Sciatic nerve (tissue), 2 donors: ENCODE measurements around the gene CHCHD2. TPM values are rescaled to one million over a fixed set of nuclear protein-coding genes. Genes with fewer than 3 reads are reported as not detected.
"Not testable (repeated sequence)": the region's sequence is repeated elsewhere in the genome, so short reads cannot be mapped to it uniquely, and the experiment has no call there.

Source experiments
- ATAC-seq: fragments of 200-7000 bp; cut with Tn5 transposase; one replicate; pipeline ENCODE4 v1.9.1; 2020; ENCODE audit warnings: mild to moderate bottlenecking, moderate library complexity
- DNase-seq: peaks from one replicate; pipeline ENCODE4 v3.0.0-alpha.2; 2020; ENCODE audit warnings: low spot score
- intact Hi-C: fragments of 100-400 bp; cut with DNase I; formaldehyde crosslinking; loops from one replicate; pipeline ENCODE4 v1.14.2; 2022
- total RNA-seq: library from RNA; stranded (reverse); fragmentation: NEBNext Ultra II Directional; extraction: Animal tissue kit (Norgen Biotek cat#: 25700); gene quantifications from one replicate; pipeline ENCODE4 v1.2.1, GENCODE V29; 2021
- donor health status: DM: no; HTN: no; CAD: no.
- donor health status: DM: no; HTN: no; CAD: no.

The CHCHD2 gene
- total RNA-seq, 1 donor from 2014 or later = 170 TPM

GRCh38 chr7:56091591-56091990, 14.7 kb downstream of the CHCHD2 start:
- intact Hi-C loops = no loop called here
- DNase-seq (no peak), ATAC-seq (peak; percentile 66)

GRCh38 chr7:56087445-56087844, 18.8 kb downstream of the CHCHD2 start:
- intact Hi-C loops = no loop called here
- DNase-seq (no peak), ATAC-seq (no peak)

GRCh38 chr7:56086761-56087160, 19.5 kb downstream of the CHCHD2 start:
- intact Hi-C loops = no loop called here
- no peak for DNase-seq
- ATAC-seq = no peak

- ATAC-seq = no peak
- intact Hi-C loops = no loop called here
- DNase-seq = no peak
These were observed 23.0 kb downstream of the CHCHD2 start for GRCh38 chr7:56083150-56083785.

GRCh38 chr7:56081626-56082340, 24.5 kb downstream of the CHCHD2 start:
- no peak for DNase-seq
- intact Hi-C loops = no loop called here
- ATAC-seq = no peak

- not testable (repeated sequence) for ATAC-seq, DNase-seq
- intact Hi-C loops = loop anchor here (1.0 kb wide), 1 partner anchor 25 kb away; the partner anchor contains the start of gene CHCHD2
These were observed 25.4 kb downstream of the CHCHD2 start for GRCh38 chr7:56080726-56081435.

GRCh38 chr7:56079450-56080185, 26.7 kb downstream of the CHCHD2 start:
- intact Hi-C loops = loop anchor here (1.0 to 10.0 kb wide), 3 partner anchors 27 to 435 kb away; partner anchors contain the start of gene CHCHD2
- DNase-seq (peak; percentile 83), ATAC-seq (peak; percentile 85)

- intact Hi-C loops = loop anchor here (10.0 kb wide), 2 partner anchors 73 to 433 kb away; no protein-coding TSS in a partner anchor
- DNase-seq = peak; percentile 50
- no peak for ATAC-seq
These were observed 28.1 kb downstream of the CHCHD2 start for GRCh38 chr7:56078196-56078595.

- ATAC-seq = no peak
- DNase-seq = peak; percentile 50
- intact Hi-C loops = loop anchor here (10.0 kb wide), 2 partner anchors 73 to 433 kb away; no protein-coding TSS in a partner anchor
These were observed 28.6 kb downstream of the CHCHD2 start for GRCh38 chr7:56077681-56078080.

- DNase-seq = peak; percentile 89
- intact Hi-C loops = loop anchor here (10.0 kb wide), 2 partner anchors 70 to 430 kb away; no protein-coding TSS in a partner anchor
These were observed 31.9 kb downstream of the CHCHD2 start for GRCh38 chr7:56074371-56074791.

GRCh38 chr7:56066376-56066775, 39.9 kb downstream of the CHCHD2 start:
- intact Hi-C loops = not testable (repeated sequence)

More at GRCh38 chr7:56074371-56074791, 31.9 kb downstream of the CHCHD2 start:
- ATAC-seq = peak; percentile 93

GRCh38 chr7:56063882-56064625, 42.2 kb downstream of the CHCHD2 start, which contains the start of gene SUMF2:
TSS of gene SUMF2 (plus strand) at chr7:56064286. CDS start at chr7:56064312, 26 bp downstream.
- intact Hi-C loops = no loop called here
- peak; percentile 100 for ATAC-seq
- DNase-seq = peak; percentile 95

More at GRCh38 chr7:56066376-56066775, 39.9 kb downstream of the CHCHD2 start:
- peak; percentile 49 for DNase-seq
- ATAC-seq = not testable (repeated sequence)

- DNase-seq (peak; percentile 4), ATAC-seq (no peak)
- intact Hi-C loops = no loop called here
These were observed 42.8 kb downstream of the CHCHD2 start for GRCh38 chr7:56063500-56063881.

GRCh38 chr7:56062382-56062781, 43.9 kb downstream of the CHCHD2 start:
- intact Hi-C loops = no loop called here
- DNase-seq (no peak), ATAC-seq (no peak)

- intact Hi-C loops = no loop called here
- DNase-seq (no peak), ATAC-seq (no peak)
These were observed 52.3 kb downstream of the CHCHD2 start for GRCh38 chr7:56053993-56054392.

GRCh38 chr7:56053379-56053778, 52.9 kb downstream of the CHCHD2 start:
- no peak for ATAC-seq
- intact Hi-C loops = no loop called here
- DNase-seq = peak; percentile 21
